WTC11 (cell line): ENCODE results near the gene TMEM98.

Experiments used
- ELF4 ChIP-seq: sonication (generic); formaldehyde crosslinking; IDR thresholded peaks from 2 replicates; pipeline ENCODE4 v1.8.1; 2022; ENCODE audit warnings: low read depth, mild to moderate bottlenecking, moderate library complexity, missing genetic modification reagents
- JUN ChIP-seq: sonication (generic); formaldehyde crosslinking; IDR thresholded peaks from 2 replicates; pipeline ENCODE4 v1.8.0; 2023; ENCODE audit warnings: mild to moderate bottlenecking, missing genetic modification reagents
- TF ChIP-seq, protein P1 (sequence below): fragments of 200-600 bp; IDR thresholded peaks from 2 replicates; pipeline ENCODE4 v1.8.0; 2022; ENCODE audit warnings: antibody characterized with exemption

DNA sequence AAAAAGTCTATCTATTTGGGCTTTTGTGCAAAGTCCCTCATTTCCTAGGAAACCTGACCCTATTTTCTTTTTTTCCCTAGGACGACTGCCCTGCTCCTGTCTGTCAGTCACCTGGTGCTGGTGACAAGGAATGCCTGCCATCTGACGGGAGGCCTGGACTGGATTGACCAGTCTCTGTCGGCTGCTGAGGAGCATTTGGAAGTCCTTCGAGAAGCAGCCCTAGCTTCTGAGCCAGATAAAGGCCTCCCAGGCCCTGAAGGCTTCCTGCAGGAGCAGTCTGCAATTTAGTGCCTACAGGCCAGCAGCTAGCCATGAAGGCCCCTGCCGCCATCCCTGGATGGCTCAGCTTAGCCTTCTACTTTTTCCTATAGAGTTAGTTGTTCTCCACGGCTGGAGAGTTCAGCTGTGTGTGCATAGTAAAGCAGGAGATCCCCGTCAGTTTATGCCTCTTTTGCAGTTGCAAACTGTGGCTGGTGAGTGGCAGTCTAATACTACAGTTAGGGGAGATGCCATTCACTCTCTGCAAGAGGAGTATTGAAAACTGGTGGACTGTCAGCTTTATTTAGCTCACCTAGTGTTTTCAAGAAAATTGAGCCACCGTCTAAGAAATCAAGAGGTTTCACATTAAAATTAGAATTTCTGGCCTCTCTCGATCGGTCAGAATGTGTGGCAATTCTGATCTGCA lies 12.9 kb downstream of the TMEM98 start:
- TF ChIP-seq ELF4 (CRISPR knock-in tag): no peak
- TF ChIP-seq, protein P1, sequence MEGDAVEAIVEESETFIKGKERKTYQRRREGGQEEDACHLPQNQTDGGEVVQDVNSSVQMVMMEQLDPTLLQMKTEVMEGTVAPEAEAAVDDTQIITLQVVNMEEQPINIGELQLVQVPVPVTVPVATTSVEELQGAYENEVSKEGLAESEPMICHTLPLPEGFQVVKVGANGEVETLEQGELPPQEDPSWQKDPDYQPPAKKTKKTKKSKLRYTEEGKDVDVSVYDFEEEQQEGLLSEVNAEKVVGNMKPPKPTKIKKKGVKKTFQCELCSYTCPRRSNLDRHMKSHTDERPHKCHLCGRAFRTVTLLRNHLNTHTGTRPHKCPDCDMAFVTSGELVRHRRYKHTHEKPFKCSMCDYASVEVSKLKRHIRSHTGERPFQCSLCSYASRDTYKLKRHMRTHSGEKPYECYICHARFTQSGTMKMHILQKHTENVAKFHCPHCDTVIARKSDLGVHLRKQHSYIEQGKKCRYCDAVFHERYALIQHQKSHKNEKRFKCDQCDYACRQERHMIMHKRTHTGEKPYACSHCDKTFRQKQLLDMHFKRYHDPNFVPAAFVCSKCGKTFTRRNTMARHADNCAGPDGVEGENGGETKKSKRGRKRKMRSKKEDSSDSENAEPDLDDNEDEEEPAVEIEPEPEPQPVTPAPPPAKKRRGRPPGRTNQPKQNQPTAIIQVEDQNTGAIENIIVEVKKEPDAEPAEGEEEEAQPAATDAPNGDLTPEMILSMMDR: no peak
- TF ChIP-seq JUN (CRISPR knock-in tag): no peak
